GM12878 (cell line): Measurements from ENCODE around the gene PPP2R3B.
"Not testable (repeated sequence)": the region's sequence is repeated elsewhere in the genome, so short reads cannot be mapped to it uniquely, and the experiment has no call there.

Experiments
- ATF3 ChIP-seq: IDR thresholded peaks from 2 replicates; pipeline ENCODE4 v1.6.1; 2011; ENCODE audit warnings: low read depth, mild to moderate bottlenecking, low read length, moderate library complexity, borderline replicate concordance; ENCODE audit errors: extremely low read depth
- ATF7 ChIP-seq: fragments of 450-650 bp; IDR thresholded peaks from 2 replicates; pipeline ENCODE4 v1.6.1; 2016; ENCODE audit warnings: low read depth, mild to moderate bottlenecking
- CBX3 ChIP-seq: fragments of 200-600 bp; sonication (generic); IDR thresholded peaks from 2 replicates; pipeline ENCODE4 v1.6.1; 2016; ENCODE audit warnings: low read depth, borderline replicate concordance
- CTCF ChIP-seq, 3 experiments: IDR thresholded peaks in 2 of 3; conservative IDR thresholded peaks in 1 of 3; 2 replicates each; pipeline ENCODE4 v1.5.1; 2011; ENCODE audit warnings: low read depth in 3 of 3, low read length in 3 of 3, mild to moderate bottlenecking in 3 of 3, control low read depth in 2 of 3, moderate library complexity in 2 of 3, inconsistent platforms in 1 of 3, mixed read lengths in 1 of 3; ENCODE audit not compliant: control insufficient read depth in 2 of 3, insufficient read depth in 1 of 3; ENCODE audit errors: extremely low read depth in 1 of 3
- EGR1 ChIP-seq, 2 experiments: IDR thresholded peaks; 1 replicate in 1 of 2; 2 replicates in 1 of 2; pipeline ENCODE4 v1.6.1; 2011 to 2012; ENCODE audit warnings: low read depth in 2 of 2, low read length in 2 of 2, borderline replicate concordance in 1 of 2, mild to moderate bottlenecking in 1 of 2, moderate library complexity in 1 of 2
- MEF2A ChIP-seq: IDR thresholded peaks from 2 replicates; pipeline ENCODE4 v1.6.1; 2011; ENCODE audit warnings: low read depth, mild to moderate bottlenecking, low read length, moderate library complexity; ENCODE audit not compliant: insufficient read depth
- NR2F1 ChIP-seq: fragments of 450-650 bp; conservative IDR thresholded peaks from 2 replicates; pipeline ENCODE4 v1.6.1; 2017; ENCODE audit warnings: mild to moderate bottlenecking
- PBX3 ChIP-seq: IDR thresholded peaks from 2 replicates; pipeline ENCODE4 v1.6.1; 2011; ENCODE audit warnings: mild to moderate bottlenecking, low read depth, low read length, moderate library complexity; ENCODE audit not compliant: insufficient replicate concordance
- POLR2A ChIP-seq: IDR thresholded peaks from 2 replicates; pipeline ENCODE4 v1.6.1; 2011; ENCODE audit warnings: low read depth, mild to moderate bottlenecking, low read length
- RB1 ChIP-seq: fragments of 450-650 bp; formaldehyde crosslinking; IDR thresholded peaks from 2 replicates; pipeline ENCODE4 v1.6.1; 2017; ENCODE audit warnings: mild to moderate bottlenecking, borderline replicate concordance
- STAT1 ChIP-seq: fragments of 450-650 bp; conservative IDR thresholded peaks from 2 replicates; pipeline ENCODE4 v1.6.1; 2014; ENCODE audit warnings: antibody characterized with exemption, mild to moderate bottlenecking
- YY1 ChIP-seq: IDR thresholded peaks from 2 replicates; pipeline ENCODE4 v1.6.1; 2011; ENCODE audit warnings: low read depth, mild to moderate bottlenecking, low read length

- TF ChIP-seq ATF3; CBX3; EGR1 (IDR thresholded peaks at IDR 0.05; ENCODE audit: borderline replicate concordance in 1 of 2, low read depth in 2 of 2, low read length in 2 of 2); CTCF (IDR thresholded peaks at IDR 0.05 in 2 of 3, conservative IDR thresholded peaks at IDR 0.05 in 1 of 3; ENCODE audit: control insufficient read depth in 2 of 3, extremely low read depth in 1 of 3, insufficient read depth in 1 of 3, low read depth in 3 of 3, low read length in 3 of 3); PBX3; ATF7; POLR2A; YY1; MEF2A; RB1; NR2F1; STAT1: not testable (repeated sequence)
These were observed 35.4 kb downstream of the PPP2R3B start for GRCh38 chrX:351324-351641.
